Natural killer cell (primary cell): ENCODE measurements around the gene FAM193A. TPM values are rescaled to one million over a fixed set of nuclear protein-coding genes. Genes with fewer than 3 reads are reported as not detected.
"Not testable (repeated sequence)": the region's sequence is repeated elsewhere in the genome, so short reads cannot be mapped to it uniquely, and the experiment has no call there.

Experiments
- ATAC-seq, 3 donors: fragments of 150-1000 bp in 2 of 3; fragments of 200-7000 bp in 1 of 3; cut with Tn5 transposase; 1 replicate in 1 of 3; 2 replicates in 2 of 3; pipeline ENCODE4 v1.10.0; 2021; ENCODE audit warnings: mild to moderate bottlenecking in 2 of 3, moderate library complexity in 2 of 3
- DNase-seq, 2 donors: peaks; one replicate each; pipeline versions ENCODE4 v3.0.0 to v3.0.0-alpha.2; 2013 to 2021; ENCODE audit warnings: mixed read lengths in 1 of 2
- H3K27ac ChIP-seq: one replicate; pipeline ENCODE4 v1.5.1; 2013; ENCODE audit warnings: mild to moderate bottlenecking, low read length
- H3K27me3 ChIP-seq: one replicate; pipeline ENCODE4 v1.6.1; 2013; ENCODE audit warnings: low read length; ENCODE audit not compliant: control insufficient read depth, insufficient read depth
- H3K36me3 ChIP-seq: one replicate; pipeline ENCODE4 v1.6.1; 2013; ENCODE audit warnings: low read length; ENCODE audit not compliant: control insufficient read depth, insufficient read depth
- H3K4me1 ChIP-seq: one replicate; pipeline ENCODE4 v1.6.1; 2013; ENCODE audit warnings: low read length; ENCODE audit not compliant: control insufficient read depth, insufficient read depth
- H3K4me3 ChIP-seq: one replicate; pipeline ENCODE4 v1.5.1; 2013; ENCODE audit warnings: low read length
- H3K9me3 ChIP-seq: one replicate; pipeline ENCODE4 v1.6.1; 2013; ENCODE audit warnings: low read length; ENCODE audit not compliant: control insufficient read depth, insufficient read depth
- H3K27ac Mint-ChIP-seq, 2 donors: one replicate each; pipeline ENCODE4 v1.8.0; 2022; ENCODE audit warnings: mild to moderate bottlenecking in 2 of 2, mixed read lengths in 2 of 2, moderate library complexity in 1 of 2
- H3K27me3 Mint-ChIP-seq, 2 donors: one replicate each; pipeline ENCODE4 v1.8.0; 2022; ENCODE audit warnings: low read depth in 2 of 2, mixed read lengths in 2 of 2
- H3K36me3 Mint-ChIP-seq: one replicate; pipeline ENCODE4 v1.8.0; 2022; ENCODE audit warnings: mixed read lengths
- H3K4me1 Mint-ChIP-seq, 2 donors: one replicate each; pipeline ENCODE4 v1.8.0; 2022; ENCODE audit warnings: mixed read lengths in 2 of 2
- H3K4me3 Mint-ChIP-seq: one replicate; pipeline ENCODE4 v1.8.0; 2022; ENCODE audit warnings: mild to moderate bottlenecking, moderate library complexity, mixed read lengths
- H3K9me3 Mint-ChIP-seq, 2 donors: one replicate each; pipeline ENCODE4 v1.8.0; 2022; ENCODE audit warnings: mixed read lengths in 2 of 2
- CTCF ChIP-seq: fragments of 200-600 bp; IDR thresholded peaks from one replicate; pipeline ENCODE4 v1.8.0; 2022; ENCODE audit warnings: antibody characterized with exemption
- WGBS: methylation state at CpG from one replicate; pipeline ENCODE4 v1.1.7; 2013; ENCODE audit warnings: missing lambda C conversion rate; ENCODE audit not compliant: insufficient coverage; 5-methylcytosine and 5-hydroxymethylcytosine counted together
- intact Hi-C: fragments of 100-400 bp; cut with micrococcal nuclease; formaldehyde crosslinking; loops from one replicate; pipeline ENCODE4 v1.14.2; 2022
- total RNA-seq, 4 donors: library from RNA; stranded (reverse); fragments of 120-200 nt in 1 of 4; gene quantifications; one replicate each; pipeline versions ENCODE4 v1.2.3 to v1.2.4, GENCODE V29; 2013 to 2022

The FAM193A gene
- total RNA-seq, 3 donors from 2014 or later (not counting 1 experiment from before 2014, with no cell fraction given): 39.4 to 49.3 (median 48.1) TPM

GRCh38 chr4:2591189-2591588 is 54.7 kb downstream of the FAM193A start:
- H3K36me3 Mint-ChIP-seq: no peaks in the 10 kb centered on the region
- peaks cover 66 to 70% of the 10 kb centered on the region in 2 donors for H3K4me1 Mint-ChIP-seq
- no peaks in the 10 kb centered on the region for H3K27me3 ChIP-seq
- H3K4me3 Mint-ChIP-seq: peak overlapping the region; percentile 63
- no peak overlapping the region for H3K4me3 ChIP-seq
- TF ChIP-seq CTCF: no peak
- ATAC-seq: peak; percentile 72 to 90 (median 82)
- H3K9me3 ChIP-seq: no peaks in the 10 kb centered on the region
- peaks cover 2% of the 10 kb centered on the region for H3K36me3 ChIP-seq
- H3K27me3 Mint-ChIP-seq: no peaks in the 10 kb centered on the region
- H3K9me3 Mint-ChIP-seq: no peaks in the 10 kb centered on the region
- no peak for DNase-seq
- peaks cover 34% of the 10 kb centered on the region for H3K4me1 ChIP-seq
- WGBS: 18% methylated on average over 8 of the region's 8 CpGs
- peak overlapping the region; percentile 23 for H3K27ac ChIP-seq
- H3K27ac Mint-ChIP-seq: peak overlapping the region; percentile 82 to 83
- intact Hi-C loops: no loop called here

GRCh38 chr4:2592014-2592413 is 55.6 kb downstream of the FAM193A start:
- H3K36me3 ChIP-seq, H3K9me3 Mint-ChIP-seq, H3K36me3 Mint-ChIP-seq, DNase-seq, H3K27ac ChIP-seq, H3K27me3 Mint-ChIP-seq, H3K4me3 Mint-ChIP-seq, H3K4me3 ChIP-seq, intact Hi-C loops, H3K27me3 ChIP-seq, ATAC-seq, H3K9me3 ChIP-seq: not testable (repeated sequence)
- peaks cover 29% of the 10 kb centered on the region for H3K4me1 ChIP-seq
- 90% methylated on average over 9 of the region's 12 CpGs for WGBS
- peaks cover 64 to 69% of the 10 kb centered on the region in 2 donors for H3K4me1 Mint-ChIP-seq
- peak overlapping the region; percentile 82 to 83 for H3K27ac Mint-ChIP-seq

GRCh38 chr4:2592572-2592971 is 56.1 kb downstream of the FAM193A start:
- H3K36me3 Mint-ChIP-seq: peaks cover 7% of the 10 kb centered on the region
- H3K4me1 ChIP-seq: peaks cover 24% of the 10 kb centered on the region
- no peaks in the 10 kb centered on the region for H3K9me3 ChIP-seq
- no peaks in the 10 kb centered on the region for H3K27me3 ChIP-seq
- ATAC-seq (peak in 1 of 3 donors; percentile 36), DNase-seq (no peak)
- H3K27ac ChIP-seq: no peak overlapping the region
- no peak overlapping the region for H3K4me3 Mint-ChIP-seq
- no peaks in the 10 kb centered on the region for H3K9me3 Mint-ChIP-seq
- TF ChIP-seq CTCF: no peak
- peaks cover 3% of the 10 kb centered on the region for H3K36me3 ChIP-seq
- 82% methylated on average over 6 of the region's 6 CpGs for whole genome bisulfite sequencing
- peaks cover 64 to 69% of the 10 kb centered on the region in 2 donors for H3K4me1 Mint-ChIP-seq
- peak overlapping the region in 1 of 2 donors; percentile 75 for H3K27ac Mint-ChIP-seq
- H3K27me3 Mint-ChIP-seq: no peaks in the 10 kb centered on the region
- intact Hi-C loops: no loop called here
- no peak overlapping the region for H3K4me3 ChIP-seq

- H3K36me3 ChIP-seq: peaks cover 3% of the 10 kb centered on the region
- no peak overlapping the region for H3K27ac ChIP-seq
- no peak overlapping the region for H3K4me3 ChIP-seq
- intact Hi-C loops: no loop called here
- peaks cover 64 to 69% of the 10 kb centered on the region in 2 donors for H3K4me1 Mint-ChIP-seq
- no peaks in the 10 kb centered on the region for H3K9me3 ChIP-seq
- H3K27me3 Mint-ChIP-seq: no peaks in the 10 kb centered on the region
- H3K36me3 Mint-ChIP-seq: peaks cover 7% of the 10 kb centered on the region
- DNase-seq (no peak), ATAC-seq (no peak)
- H3K27me3 ChIP-seq: no peaks in the 10 kb centered on the region
- TF ChIP-seq CTCF: no peak
- H3K9me3 Mint-ChIP-seq: no peaks in the 10 kb centered on the region
- peaks cover 26% of the 10 kb centered on the region for H3K4me1 ChIP-seq
- H3K27ac Mint-ChIP-seq: peak overlapping the region; percentile 63 to 75
- WGBS: 62% methylated on average over 5 of the region's 5 CpGs
- no peak overlapping the region for H3K4me3 Mint-ChIP-seq
Observed at GRCh38 chr4:2593003-2593402, 56.6 kb downstream of the FAM193A start.
